Measurements from ENCODE around the gene NFE2L3.
"Not testable (repeated sequence)": the region's sequence is repeated elsewhere in the genome, so short reads cannot be mapped to it uniquely, and the experiment has no call there.

Gene NFE2L3, protein sequence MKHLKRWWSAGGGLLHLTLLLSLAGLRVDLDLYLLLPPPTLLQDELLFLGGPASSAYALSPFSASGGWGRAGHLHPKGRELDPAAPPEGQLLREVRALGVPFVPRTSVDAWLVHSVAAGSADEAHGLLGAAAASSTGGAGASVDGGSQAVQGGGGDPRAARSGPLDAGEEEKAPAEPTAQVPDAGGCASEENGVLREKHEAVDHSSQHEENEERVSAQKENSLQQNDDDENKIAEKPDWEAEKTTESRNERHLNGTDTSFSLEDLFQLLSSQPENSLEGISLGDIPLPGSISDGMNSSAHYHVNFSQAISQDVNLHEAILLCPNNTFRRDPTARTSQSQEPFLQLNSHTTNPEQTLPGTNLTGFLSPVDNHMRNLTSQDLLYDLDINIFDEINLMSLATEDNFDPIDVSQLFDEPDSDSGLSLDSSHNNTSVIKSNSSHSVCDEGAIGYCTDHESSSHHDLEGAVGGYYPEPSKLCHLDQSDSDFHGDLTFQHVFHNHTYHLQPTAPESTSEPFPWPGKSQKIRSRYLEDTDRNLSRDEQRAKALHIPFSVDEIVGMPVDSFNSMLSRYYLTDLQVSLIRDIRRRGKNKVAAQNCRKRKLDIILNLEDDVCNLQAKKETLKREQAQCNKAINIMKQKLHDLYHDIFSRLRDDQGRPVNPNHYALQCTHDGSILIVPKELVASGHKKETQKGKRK

DNA sequence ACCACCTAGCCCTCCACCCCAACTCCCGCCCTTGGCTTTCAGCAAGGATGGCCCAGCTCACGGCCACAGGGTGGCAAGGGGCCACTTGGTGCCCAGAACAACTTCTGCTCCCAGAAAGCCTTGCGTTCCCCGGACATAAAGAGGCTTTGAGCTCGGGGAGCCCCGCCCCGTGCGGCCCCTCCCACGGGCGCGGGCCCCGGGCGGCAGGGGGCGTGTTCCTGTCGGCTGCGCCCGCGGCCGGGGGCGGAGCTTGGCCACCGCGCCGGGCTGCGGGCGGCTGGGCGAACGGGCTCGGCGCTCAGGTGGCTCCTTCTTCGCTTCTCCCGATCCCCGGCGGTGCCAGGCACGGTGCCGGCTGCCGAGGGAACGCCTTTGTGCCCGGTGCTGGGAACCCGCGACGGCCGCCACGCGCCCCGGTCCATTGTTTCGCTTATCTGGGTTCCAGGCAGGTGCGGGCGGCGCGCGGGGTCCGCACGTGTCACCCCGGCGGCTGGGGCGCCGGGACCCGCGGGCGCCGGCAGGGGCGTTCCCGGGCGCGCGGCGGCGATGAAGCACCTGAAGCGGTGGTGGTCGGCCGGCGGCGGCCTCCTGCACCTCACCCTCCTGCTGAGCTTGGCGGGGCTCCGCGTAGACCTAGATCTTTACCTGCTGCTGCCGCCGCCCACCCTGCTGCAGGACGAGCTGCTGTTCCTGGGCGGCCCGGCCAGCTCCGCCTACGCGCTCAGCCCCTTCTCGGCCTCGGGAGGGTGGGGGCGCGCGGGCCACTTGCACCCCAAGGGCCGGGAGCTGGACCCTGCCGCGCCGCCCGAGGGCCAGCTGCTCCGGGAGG is at the start of gene NFE2L3:
Gene NFE2L3 (plus strand): TSS at position 246 of the 829 bp plus-strand sequence. CDS start 301 bp downstream, at position 547.
- peak; percentile 69 for DNase-seq

DNA sequence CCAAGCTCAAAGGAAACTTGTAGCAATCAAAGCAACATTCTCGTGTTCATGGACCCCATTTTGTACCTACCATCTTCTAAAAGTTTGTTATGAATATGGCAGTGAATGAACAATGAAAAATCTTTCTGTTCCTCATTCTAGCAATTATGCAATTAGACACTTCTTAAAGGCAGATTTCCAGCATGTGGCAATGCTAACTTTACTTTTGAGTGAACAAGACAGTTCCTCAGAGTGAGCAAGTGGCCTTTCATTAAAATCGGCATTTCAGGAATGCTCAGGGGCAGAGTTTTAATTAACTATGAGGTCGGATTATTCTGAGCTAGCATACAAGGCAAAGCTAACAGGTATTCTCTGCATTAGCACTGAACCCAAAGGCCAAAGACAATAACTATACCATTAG is 48.4 kb upstream of the NFE2L3 start:
- no peak for DNase-seq

DNA sequence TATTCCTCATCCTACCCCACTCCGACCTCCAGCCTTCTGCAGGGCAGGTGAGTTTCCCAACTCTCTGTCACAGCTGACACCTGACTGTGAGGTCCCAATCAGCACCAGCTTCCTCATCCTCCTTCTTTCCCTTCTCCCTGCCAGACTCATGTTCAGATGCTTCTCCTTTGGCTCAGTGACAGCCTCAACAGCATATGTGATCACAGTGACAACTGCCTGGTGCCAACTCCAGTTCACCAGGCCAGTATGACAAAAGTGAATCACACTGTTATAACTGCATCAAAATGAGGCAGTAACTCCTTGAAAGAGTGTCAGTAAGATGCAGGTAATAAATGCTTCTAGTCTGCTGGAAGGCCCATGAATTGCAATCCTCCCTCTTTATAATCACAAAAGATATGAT is 46.8 kb upstream of the NFE2L3 start:
- no peak for DNase-seq

DNA sequence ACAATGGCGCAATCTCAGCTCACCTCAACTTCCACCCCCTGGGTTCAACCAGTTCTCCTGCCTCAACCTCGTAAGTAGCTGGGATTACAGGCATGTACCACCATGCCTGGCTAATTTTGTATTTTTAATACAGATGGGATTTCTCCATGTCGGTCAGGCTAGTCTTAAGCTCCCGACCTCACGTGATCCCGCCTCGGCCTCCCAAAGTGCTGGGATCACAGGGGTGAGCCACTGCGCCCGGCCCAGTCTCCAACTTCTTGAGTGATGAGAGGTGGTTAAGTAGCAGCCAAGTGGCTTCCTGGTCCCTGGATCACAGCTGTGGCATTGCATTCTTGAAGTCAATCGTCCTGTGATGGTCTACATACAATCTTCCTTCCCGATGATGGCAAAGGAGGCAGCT is 46.1 kb upstream of the NFE2L3 start:
- no peak for DNase-seq

DNA sequence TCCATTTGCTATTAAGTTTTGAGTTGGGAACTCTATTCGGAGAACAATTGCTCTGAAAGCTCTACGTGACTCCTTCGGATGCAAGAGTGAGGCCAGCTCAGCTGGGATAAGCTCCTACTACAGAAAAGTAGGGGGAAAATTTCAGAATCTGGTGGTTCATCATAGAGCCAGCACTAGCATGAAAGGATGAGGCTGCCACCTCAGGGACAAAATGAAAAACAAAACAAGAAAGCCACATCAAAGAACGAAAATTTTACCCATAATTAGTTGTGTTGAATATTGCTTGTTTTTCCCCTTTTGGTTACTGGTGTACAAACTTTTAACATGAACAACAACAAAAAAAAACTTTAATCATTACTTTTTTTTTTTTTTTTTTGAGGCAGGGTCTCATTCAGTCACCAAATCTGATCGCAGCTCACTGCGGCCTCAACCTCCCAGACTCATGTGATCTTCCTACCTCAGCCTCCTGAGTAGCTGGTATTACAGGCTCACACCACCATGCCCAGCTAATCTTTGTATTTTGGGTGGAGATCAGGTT is 39.7 kb upstream of the NFE2L3 start:
- DNase-seq = no peak

DNA sequence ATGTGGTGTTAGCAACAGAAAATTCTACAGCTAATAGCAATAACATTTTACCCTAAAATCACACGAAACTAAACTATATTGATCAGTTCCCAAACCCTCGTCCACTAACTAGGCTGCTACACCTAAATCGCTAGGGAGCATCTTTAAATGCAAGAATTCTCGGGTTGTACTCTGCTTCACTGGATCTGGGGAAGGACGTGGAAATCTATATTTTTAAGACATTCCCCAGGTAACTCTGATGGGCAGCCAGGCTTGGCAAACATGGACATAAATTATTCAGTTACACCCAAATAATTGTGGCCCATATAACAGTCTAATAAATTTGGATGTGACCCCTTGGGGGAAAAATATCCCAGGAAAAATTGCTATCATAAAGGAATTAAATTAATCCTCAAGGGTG is 36.3 kb upstream of the NFE2L3 start:
- DNase-seq = no peak

DNA sequence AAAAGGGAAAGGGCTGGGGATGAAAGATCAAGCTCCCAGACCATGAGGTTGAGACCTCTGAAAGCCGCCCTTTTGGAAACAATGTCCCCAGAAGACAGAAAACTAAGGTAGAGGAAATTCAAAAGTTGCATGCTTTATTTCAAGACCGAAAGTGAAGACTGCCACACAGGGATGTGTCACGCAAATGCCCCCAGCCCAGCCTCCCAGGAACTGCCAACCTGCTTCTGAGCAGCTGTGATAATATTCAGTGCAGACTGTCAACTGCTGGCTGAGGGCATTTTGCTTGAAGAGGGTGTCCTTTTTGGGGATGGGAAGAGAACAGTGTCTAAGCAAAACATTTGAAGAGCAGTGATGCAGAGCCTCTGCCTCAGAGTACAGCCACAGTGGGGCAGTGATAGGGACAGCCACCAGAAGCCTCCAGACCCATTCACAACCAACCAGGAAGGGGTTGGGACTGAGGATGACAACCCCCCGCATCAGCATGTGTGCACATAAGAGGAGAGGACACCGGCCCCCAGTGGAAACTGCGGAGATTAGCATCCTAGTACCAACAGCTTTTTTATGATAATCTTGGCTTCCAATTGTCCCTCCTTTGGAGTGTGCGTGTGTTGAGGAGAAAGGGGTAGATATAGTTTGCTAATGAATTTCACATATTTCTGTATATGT is 34.7 kb upstream of the NFE2L3 start:
- DNase-seq = no peak

DNA sequence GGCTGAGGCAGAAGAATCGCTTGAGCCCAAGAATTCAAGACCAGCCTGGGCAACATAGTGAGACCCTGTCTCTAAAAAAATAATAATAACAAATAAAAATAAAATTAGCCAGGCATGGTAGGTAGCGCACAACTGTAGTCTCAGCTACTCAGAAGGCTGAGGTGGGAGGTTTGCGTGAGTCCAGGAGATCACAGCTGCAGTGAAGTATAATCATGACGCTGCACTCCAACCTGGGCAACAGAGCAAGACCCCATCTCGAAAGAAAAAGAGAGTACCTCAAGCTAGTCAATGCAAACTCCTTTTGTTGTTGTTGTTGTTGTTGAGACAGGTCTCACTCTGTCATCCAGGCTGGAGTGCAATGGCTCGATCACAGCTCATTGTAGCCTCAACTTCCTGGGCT is 34.0 kb upstream of the NFE2L3 start:
- DNase-seq = no peak

DNA sequence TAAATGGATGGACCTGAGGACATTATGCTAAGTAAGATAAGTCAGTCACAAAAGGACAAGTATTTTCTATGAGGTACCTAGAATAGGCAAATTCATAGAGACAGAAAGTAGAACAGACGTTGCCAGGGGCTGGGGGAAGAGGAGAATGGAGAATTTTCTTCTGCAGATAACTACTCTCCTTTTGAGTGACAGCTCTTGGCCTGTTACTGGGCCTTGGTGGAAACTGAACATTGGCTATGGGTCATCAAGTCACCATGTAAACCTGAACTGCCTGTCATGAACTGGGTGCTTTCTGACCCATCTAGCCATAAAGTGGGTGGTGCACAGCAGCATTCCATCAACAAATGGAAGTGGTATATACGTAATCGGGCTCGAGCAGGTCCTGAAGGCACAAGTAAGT is 29.3 kb upstream of the NFE2L3 start:
- DNase-seq = no peak

DNA sequence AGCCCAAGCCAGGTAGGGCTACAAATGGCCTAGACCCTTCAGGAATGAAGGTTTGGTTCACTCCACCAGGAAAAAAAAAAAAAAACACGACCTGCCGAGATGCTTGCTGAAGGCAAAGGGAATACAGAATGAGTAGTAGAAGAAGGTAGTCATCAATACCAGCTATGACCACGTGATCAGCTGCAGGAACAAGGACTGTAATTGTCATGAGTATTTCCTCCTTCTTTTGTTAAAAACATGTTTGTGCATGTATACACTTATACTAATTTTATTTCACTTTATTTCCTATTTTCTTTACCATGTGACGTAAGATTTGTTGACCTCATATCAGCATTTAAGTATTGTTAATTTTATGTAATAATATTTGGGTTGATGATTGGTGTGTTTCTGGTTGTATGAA is 27.2 kb upstream of the NFE2L3 start:
- not testable (repeated sequence) for DNase-seq

DNA sequence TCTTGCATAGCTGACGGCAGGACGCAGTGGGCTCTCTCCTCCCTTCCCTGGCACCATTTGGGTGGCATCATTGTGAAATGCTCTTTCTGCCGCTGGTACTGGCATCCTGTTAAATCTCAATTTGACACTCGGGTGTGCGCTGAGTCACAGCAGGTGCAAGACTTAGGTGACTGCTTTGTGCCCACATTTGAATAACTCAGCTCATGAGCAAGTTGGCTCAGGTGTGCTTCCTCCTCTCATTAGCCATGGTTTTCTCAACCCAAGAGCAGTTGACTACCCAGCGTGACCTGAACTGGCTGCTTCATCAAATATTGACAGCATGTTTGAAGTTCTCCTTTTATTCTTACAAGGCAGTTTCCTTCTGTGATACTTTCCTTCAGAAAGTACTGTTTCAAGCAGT is 24.6 kb upstream of the NFE2L3 start:
- no peak for DNase-seq

DNA sequence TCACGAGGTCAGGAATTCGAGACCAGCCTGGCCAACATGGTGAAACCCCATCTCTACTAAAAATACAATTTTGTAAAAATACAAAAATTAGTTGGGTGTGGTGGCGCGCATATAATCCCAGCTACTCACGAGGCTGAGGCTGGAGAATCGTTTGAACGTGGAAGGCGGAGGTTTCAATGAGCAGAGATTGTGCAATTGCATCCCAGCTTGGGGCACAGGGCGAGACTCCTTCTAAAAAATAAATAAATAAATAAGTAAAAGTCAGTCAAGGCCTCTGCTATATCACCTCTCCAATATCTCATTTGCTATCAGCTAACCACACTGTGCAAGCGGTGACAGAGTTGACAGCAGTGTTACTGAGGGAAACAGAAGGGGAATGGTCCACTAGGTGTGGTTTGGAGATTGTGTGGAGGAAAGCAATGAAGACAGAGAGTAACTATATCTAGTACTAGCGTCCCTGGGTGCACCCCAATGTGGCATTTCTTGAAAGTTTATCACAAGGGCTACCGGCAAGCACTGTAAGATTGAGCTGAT is 20.9 kb upstream of the NFE2L3 start:
- DNase-seq = no peak

DNA sequence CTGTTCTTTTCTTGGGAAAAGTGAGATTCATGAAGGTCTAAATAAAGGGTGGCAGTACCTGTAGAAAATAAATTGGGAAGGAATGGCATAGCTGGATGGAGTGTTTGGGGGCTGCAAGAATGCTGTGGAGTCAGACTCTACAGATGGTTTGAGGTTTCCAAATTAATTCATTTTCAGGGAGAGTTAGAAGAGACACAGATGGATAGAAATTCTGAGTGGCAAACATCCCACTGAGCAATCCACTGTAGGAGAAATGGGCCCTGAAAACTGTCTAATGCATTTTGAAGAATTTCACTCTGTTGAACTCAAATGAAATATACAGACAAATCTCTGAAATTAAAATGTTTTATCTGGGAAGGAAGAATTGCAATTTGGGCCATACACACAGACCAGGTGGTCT is 16.9 kb upstream of the NFE2L3 start:
- DNase-seq = peak in 1 of 2 donors; percentile 13

DNA sequence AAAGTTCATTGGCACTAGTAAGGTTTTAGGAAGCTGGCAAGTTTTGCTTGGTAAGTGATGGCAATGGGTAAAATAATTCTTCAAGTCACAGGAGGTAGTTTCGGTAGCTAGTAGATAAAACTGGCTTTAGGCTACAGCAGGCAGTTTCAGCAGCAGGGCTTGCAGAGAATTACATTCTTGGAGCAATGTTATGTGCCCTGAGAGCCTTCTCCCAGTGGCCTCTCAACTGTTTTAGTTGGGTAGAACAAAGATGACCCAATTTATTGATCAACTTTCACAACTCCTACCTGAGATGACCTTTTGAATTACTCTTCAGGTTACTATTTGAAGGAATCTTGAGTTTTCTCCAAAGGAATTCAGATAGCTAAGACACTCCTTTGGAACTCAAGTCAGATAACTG is 16.4 kb upstream of the NFE2L3 start:
- DNase-seq = no peak

DNA sequence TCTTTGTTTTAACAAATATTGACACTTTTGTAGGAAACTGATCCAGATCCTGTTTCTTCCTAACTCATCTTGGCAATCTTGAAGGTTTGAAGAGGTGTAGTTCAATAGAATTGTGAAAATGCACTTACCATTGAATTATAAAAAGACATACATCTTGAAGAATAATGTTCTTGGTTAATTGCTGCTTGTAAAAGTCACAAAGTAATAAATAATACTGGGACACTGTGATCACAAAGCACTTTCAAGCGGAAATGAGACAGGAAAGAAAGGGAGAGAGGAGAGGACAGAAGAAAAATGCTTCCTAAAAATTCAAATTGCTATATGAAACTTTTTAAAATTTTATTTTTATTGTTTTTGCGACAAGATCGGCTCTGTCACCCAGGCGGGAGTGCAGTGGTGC is 15.2 kb upstream of the NFE2L3 start:
- DNase-seq = no peak

DNA sequence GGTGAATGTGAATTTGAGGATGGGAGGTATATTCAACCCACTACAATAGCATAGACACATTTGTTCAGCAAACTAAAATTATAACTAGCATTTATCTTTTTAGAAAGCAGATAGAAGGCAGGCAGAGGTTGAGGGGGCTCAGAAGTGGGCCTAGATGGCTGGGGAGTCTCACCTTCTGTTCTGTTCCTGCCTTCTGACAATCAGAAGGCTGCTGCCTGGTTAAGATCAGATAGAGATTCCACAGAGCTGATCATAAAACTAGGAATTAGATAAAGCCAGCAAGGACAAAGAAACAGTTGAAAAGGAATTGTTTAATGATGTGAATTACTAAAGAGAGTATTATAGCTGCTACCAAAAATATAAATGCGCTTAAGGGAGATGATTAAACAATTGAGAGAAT is 11.6 kb upstream of the NFE2L3 start:
- no peak for DNase-seq

DNA sequence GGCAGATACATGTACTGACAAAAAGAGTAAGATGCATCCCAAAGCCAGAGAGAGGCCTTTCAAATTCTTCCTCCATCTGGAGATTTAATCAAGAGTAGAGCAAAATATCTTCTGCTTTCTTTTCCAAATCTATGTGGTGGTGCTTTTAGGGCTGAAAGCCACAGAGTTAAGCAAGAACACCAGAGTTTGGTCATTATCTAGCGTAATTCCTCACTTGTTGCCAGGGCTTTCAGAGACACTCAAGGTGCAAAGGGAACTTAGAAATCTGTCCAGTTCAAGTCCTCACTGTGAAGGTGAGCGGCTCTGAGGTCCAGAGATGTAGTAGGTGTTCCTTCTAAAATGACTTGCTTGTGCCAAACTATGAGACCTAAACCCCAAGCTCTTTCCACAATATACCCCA is 10.9 kb upstream of the NFE2L3 start:
- no peak for DNase-seq

DNA sequence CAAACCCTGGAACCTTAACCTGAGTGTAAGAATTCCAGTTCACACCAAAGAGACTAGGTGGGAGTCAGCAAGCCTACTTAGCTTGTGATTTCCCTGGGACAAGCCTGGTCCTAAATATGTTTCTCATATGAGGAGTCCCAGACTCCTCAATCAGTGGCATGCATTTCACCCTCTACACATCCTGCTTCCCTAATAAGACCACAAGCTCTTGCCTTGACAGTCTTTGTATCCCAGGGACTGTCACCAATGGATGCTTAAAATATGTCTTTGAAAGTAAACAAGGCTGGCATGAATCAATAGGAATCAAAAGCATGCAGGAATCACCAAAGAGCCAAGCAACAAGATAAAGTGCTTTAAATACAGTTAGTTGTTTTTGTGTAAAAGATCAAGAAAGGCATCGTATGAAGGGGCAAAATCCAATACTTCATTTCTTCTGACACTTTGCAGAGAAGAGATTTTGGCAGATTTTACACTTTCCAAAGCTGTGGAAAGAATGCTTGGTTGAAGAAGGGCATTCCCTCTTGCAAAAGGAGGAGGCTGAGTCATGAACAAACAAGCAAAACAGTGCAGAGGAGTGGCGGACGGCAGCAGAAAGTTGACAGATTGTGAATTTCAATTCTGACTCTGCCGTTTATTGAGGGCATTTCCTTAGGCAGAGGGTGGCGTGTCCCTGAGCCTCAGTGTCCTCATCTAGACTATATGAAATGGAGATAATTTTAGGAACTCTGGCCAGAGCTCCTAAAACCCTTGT is 8.5 kb upstream of the NFE2L3 start:
- no peak for DNase-seq

DNA sequence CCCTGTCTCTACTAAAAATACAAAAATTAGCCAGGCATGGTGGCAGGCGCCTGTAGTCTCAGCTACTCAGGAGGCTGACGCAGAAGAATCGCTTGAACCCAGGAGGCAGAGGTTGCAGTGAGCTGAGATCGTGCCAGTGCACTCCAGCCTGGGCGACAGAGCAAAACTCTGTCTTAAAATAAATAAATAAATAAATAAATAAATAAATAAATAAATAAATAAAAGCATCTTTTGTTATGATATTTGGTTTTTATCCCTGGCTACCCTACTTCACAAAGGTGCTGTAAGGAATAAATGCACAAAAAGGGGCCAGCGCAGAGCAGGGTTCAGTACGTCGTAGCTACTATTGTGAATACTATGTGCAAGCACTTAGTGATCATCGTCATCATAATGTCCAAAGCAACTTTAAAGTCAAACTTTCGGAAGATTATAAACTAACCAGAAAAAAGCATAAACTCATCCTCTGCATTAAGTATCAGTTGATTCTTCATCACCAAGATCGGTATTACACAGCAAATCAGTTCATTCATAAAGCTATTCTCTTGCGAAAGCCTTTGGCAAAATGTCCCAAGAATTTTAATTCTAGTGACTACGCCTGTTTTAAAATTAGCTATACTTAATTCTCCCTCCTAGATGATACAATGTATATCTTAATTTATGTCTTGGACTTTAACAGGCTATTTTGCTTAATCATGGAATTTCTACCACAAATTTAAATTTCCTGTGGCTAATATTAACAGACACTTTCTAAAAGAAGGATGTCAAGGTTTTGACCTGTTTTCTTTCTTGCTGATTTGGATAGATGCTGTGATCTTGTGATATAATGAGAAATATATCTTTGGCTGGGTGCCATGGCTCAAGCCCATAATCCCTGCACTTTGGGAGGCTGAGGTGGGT is 7.6 kb upstream of the NFE2L3 start:
- DNase-seq = no peak

DNA sequence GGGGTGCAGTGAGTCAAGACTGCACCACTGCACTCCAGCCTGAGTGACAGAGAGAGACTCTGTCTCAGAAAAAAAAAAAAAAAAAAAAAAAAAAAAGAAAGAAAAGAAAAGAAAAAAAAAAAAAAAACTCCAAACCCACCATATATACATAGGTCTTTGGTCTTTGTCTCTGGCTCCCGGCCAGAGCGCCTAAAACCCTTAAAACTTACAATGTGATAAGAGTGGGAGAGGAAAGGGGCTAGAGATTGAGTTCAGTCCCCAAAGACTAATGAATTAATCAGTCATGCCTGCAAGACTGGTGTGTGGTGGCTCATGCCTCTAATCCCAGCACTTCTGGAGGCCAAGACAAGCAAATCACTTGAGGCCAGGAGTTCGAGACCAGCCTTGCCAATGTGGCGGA is 6.8 kb upstream of the NFE2L3 start:
- no peak for DNase-seq

DNA sequence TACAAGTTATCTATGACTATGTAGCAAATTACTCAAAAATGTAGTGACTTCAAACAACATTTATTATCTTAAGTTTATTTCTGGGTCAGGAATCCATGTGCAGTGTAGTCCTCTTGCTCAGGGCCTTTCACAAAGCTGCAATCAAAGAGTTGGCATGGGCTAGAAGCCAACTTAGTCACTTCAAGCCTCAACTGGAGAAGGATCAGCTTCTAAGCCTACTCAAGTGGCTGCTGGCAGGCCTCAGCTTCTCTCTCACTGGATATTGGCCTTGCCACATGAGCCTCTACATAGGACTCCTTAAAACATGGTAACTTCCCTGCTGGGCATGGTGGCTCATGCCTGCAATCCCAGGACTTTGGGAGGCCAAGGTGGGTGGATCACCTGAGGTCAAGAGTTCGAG is 5.0 kb upstream of the NFE2L3 start:
- no peak for DNase-seq

All from hippocampal formation (tissue), 2 donors.